ENCODE data around the gene AMIGO2.

Gene AMIGO2

DNA sequence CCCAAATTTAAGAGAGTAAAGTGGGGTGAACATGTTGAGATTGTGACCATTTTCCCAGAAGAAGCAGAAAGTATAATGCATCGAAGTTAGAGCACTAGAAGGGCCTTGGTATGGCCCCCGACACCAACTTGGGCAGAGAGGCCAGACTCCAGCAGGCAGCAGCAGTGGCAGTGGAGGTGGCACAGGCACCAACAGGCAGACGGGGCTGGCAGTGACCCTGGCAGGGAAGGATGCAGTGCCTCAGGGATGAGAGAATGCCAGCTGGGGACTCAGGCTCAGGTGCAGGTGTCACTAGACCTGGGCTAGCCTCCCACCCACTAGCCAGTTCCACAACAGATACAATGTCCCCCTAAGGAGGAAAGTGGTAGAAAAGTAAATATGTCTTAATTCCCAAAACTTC, 27.7 kb upstream of the AMIGO2 start:
- Mint-ChIP-seq H3K9me3 (no peaks in the 10 kb centered on the region), H3K4me3 (no peak overlapping the region), H3K27ac (peak overlapping the region; percentile 64), H3K4me1 (peaks cover 20% of the 10 kb centered on the region), H3K36me3 (no peaks in the 10 kb centered on the region)
- DNase-seq (ENCODE audit: low spot score in 2 of 2) (no peak), ATAC-seq (no peak)

DNA sequence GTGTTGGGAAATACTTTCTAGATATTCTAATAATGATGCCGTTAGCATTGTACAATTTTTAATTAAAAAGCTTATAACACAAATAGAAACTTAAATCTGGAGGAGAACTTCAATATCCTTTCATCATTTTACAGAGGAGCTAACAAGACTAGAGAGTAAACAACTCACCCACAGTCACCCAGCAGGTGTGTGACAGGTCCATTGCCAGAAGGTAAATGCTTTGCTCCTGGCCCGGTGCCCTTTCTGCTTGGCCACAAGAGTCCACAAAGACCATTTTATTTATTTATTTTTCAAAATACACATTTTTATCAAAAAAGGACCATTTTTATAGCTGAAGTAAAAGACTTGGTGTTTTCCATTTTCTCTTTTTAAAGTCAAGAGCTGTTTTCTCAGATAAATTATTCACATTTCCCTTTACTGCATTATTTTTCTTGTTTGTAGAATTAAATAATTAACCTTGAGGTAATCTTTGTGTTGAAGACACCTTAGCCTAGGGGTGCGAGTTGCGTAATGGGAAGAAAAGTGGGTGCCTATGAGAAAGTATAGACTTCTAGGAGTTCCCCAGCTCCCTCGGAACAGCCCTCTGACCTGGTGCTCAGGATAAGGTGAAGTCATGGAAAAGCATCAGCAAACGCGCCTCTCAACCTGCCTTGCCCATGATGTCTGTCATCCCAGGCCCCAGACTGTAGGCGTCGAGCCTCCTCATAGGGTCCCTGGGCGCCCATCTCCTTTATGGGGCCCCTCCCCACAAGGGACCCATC, 26.3 kb upstream of the AMIGO2 start:
- H3K36me3 Mint-ChIP-seq, result no peaks in the 10 kb centered on the region
- H3K9me3 Mint-ChIP-seq, result no peaks in the 10 kb centered on the region
- peaks cover 6% of the 10 kb centered on the region for H3K4me1 Mint-ChIP-seq
- DNase-seq (ENCODE audit: low spot score in 2 of 2) (no peak), ATAC-seq (no peak)
- H3K27ac Mint-ChIP-seq, result no peak overlapping the region
- H3K4me3 Mint-ChIP-seq, result no peak overlapping the region

DNA sequence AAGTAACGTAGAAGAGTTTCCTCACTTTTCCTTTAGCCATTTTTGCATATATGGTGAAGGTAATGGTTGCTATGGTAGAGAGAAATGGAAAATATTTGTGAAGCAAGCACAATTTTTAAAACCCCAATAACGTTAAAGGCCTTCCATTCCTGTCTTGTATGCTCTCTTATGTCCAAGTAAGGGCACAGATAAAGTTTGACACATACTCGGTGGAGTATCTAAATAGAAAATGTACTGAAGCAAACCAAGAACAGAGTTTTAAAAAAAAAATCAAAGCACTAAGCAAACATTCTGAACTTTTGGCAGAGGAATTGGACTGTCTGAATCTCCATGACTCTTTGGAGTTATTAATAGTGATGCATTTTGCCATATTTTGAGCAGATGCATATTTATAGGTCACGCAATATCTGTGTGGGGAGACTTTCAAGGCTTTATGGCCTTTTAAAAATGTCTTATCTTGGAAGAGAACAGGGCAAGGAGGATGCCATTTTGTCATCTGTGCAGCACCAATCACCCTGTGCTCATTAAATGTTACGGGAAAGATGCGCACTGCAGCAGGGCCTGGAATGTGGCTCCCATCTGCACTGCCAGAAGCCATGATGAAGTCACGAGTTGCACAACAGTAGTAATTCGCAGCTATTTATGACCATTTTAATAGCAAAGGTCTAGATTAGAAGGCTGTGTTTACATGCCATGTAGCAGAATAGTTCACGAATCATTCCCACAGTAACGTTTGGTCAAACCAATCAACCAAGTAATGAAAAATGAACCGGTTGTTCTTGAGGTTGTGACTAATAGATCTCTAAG, 23.3 kb upstream of the AMIGO2 start:
- Mint-ChIP-seq H3K27ac (no peak overlapping the region), H3K9me3 (no peaks in the 10 kb centered on the region)
- ATAC-seq, result no peak

DNA sequence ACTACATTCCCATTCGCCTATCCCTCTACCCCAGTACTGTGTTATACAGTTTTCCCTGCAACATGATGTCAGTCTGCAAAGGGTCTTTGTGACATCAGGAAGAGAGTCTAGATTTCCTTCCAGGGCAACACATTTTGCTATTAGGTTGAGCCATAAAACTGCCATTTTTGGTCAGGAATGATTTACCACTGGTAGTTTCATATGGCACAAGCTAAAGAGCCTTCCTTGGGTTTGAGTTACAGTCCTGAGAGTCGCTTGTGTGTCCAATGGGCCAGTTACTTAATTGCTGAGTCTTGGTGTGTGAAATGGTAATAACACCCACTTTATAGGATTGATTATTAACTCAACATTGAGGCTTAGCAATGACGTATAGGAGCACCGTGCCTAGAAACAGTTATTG, 22.6 kb upstream of the AMIGO2 start:
- H3K4me3 Mint-ChIP-seq, result no peak overlapping the region
- ATAC-seq (no peak), DNase-seq (ENCODE audit: low spot score in 2 of 2) (no peak)
- H3K9me3 Mint-ChIP-seq, result no peaks in the 10 kb centered on the region
- no peak overlapping the region for H3K27ac Mint-ChIP-seq
- no peaks in the 10 kb centered on the region for H3K36me3 Mint-ChIP-seq
- peaks cover 4% of the 10 kb centered on the region for H3K4me1 Mint-ChIP-seq

More for the DNA sequence above, 23.3 kb upstream of the AMIGO2 start:
- no peak for DNase-seq (ENCODE audit: low spot score in 2 of 2)
- Mint-ChIP-seq H3K36me3 (no peaks in the 10 kb centered on the region), H3K4me1 (peaks cover 5% of the 10 kb centered on the region), H3K4me3 (no peak overlapping the region)

DNA sequence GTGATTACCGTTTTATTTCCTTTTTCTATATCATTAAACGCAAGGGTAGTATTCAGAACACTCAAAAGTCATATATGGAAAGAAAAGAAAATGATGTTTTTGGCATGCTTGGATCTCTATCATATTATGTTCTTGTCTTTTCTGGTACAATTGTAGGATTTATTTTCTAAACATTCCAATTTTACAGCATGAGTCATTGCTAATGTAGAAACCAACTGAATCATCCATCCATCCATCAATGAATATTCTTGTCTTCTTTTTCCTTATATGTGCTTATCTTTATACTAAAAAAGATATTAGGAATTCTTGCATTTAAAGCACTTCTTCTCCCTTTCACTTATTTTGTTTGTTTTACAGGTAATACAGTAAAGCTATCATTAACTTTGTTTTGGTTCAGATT, 20.4 kb upstream of the AMIGO2 start:
- H3K9me3 Mint-ChIP-seq, result no peaks in the 10 kb centered on the region
- no peaks in the 10 kb centered on the region for H3K36me3 Mint-ChIP-seq
- H3K4me1 Mint-ChIP-seq, result peaks cover 5% of the 10 kb centered on the region
- no peak for ATAC-seq
- DNase-seq (ENCODE audit: low spot score in 2 of 2), result no peak
- no peak overlapping the region for H3K4me3 Mint-ChIP-seq
- H3K27ac Mint-ChIP-seq, result no peak overlapping the region

DNA sequence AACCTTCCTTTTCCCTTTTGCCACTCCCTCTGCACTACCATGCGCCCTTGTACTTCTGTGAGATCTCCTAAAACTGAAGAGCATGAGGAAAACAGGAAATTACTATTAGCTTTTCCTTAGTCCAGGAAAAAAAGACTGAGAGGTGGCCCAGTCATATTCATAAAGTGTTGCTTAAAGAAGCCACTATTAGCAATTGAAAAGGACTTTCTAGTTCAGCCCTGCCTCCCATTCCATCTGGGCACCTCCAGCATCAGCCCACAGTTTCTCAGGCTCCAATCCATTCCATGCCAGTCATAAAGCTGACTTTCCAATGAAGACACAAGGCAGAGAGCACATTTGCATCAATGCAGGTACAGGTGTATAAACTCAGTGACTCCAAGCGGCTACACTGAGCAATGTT, 19.9 kb upstream of the AMIGO2 start:
- ATAC-seq (no peak), DNase-seq (ENCODE audit: low spot score in 2 of 2) (no peak)
- Mint-ChIP-seq H3K4me1 (peaks cover 10% of the 10 kb centered on the region), H3K27ac (no peak overlapping the region), H3K36me3 (no peaks in the 10 kb centered on the region), H3K9me3 (no peaks in the 10 kb centered on the region), H3K4me3 (no peak overlapping the region)

DNA sequence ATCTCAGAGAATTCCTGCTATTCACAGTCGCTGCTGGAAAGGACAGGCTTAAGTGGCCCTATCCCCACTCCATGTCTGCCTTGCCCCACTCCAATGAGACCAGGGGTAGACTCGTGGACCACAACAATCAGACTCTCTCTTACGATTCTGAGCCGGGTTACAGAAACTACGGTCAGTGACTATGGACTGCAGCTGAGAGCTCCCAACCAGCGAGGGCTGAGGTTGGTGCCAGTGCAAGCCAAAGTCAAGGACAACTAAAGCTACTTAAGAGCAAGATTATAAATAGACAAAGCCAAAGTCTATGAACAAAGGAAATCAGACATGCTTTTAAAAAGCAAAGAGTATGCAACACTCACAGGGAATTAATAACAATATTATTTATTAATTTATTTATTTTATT, 18.3 kb upstream of the AMIGO2 start:
- H3K27ac Mint-ChIP-seq, result no peak overlapping the region

DNA sequence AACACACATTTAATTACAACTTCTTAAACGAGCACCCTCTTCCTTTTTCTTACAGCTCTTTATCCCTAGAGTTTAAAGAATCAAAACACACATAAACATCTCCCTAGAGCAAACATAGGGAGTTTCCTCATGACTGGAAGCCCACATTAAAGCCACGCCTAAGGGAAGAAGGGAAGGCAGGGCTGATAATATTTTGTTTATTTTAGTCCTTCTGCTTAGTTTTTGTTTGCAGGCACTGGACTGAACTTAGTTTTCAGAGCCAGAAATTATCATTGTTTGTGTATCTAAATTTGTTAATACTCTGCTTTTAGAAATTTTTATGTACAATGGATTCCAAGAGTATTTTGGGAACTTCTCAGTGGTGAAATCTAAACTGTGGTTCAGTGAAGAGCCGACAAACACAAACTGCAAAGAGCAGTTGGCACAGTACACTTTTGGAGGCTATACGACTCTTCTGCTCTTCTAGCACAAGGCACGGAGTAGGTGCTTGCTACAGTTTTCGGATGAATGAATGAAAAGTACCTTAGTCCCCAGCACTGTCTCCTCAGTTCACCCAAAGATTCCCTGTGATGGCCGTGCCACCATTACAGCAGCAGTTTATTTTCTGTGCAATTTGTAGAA, 17.6 kb upstream of the AMIGO2 start:
- peaks cover 12% of the 10 kb centered on the region for H3K4me1 Mint-ChIP-seq
- no peak for ATAC-seq
- no peak overlapping the region for H3K27ac Mint-ChIP-seq
- no peak overlapping the region for H3K4me3 Mint-ChIP-seq
- H3K9me3 Mint-ChIP-seq, result no peaks in the 10 kb centered on the region
- H3K36me3 Mint-ChIP-seq, result no peaks in the 10 kb centered on the region
- DNase-seq (ENCODE audit: low spot score in 2 of 2), result no peak

More for the DNA sequence above, 18.3 kb upstream of the AMIGO2 start:
- H3K36me3 Mint-ChIP-seq, result no peaks in the 10 kb centered on the region
- no peak overlapping the region for H3K4me3 Mint-ChIP-seq
- no peaks in the 10 kb centered on the region for H3K9me3 Mint-ChIP-seq
- DNase-seq (ENCODE audit: low spot score in 2 of 2), result no peak
- peaks cover 12% of the 10 kb centered on the region for H3K4me1 Mint-ChIP-seq
- no peak for ATAC-seq

DNA sequence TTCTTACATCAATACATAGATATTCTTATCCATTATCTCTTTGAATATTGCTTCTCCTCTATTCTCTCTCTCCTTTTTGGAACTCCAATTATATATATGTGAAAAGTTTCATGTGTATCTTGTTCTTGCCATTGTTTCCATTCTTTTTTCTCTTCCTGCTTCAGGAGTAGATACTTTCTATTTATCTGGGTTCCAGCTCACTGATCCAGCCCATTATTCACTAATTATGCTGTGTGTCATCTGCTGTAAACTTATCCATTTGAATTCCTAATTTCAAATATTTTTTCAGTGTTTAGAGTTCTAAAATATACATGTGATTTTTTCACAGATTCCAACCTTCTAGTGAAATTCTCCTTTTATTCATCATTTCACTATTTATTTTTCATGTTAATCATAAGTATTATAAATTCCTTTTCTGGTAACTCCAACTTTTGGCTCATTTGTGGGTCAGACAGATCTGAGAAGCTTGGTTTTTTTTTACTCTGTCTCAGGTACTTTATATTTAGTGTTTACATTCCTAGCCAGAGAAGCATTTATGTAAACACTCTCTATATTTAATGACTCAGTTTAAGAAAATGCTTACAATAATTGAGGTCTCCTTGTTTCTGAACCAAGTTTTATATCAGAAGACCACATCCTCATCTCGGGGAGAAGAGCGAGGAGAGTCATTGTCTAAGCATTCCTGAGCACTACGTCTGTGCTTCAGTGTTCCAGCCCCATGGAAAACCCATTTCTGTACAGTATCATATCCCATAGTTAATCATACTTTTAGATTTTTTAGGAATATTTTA, 15.9 kb upstream of the AMIGO2 start:
- no peaks in the 10 kb centered on the region for H3K36me3 Mint-ChIP-seq
- DNase-seq (ENCODE audit: low spot score in 2 of 2), result no peak
- no peak for ATAC-seq
- H3K9me3 Mint-ChIP-seq, result peaks cover 4% of the 10 kb centered on the region
- no peak overlapping the region for H3K4me3 Mint-ChIP-seq
- H3K4me1 Mint-ChIP-seq, result peaks cover 12% of the 10 kb centered on the region
- H3K27ac Mint-ChIP-seq, result no peak overlapping the region

DNA sequence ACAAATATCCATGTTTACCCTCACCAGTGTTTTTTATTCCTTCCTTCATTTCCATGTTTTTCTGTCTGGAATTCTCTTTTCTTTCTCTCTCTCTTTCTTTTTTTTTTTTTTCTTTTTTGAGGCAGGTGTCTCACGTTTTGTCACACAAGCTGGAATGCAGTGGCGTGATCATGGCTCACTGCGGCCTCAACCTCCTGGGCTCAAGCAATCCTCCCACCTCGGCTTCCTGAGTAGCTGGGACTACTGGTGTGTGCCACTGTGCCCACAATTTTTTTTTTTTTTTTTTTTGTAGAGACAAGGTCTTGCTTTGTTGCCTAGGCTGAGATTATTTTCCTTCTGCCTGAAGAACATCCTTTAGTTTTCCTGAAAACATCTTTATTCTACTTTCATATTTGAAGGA, 15.0 kb upstream of the AMIGO2 start:
- no peak overlapping the region for H3K4me3 Mint-ChIP-seq
- DNase-seq (ENCODE audit: low spot score in 2 of 2) (no peak), ATAC-seq (no peak)
- peaks cover 12% of the 10 kb centered on the region for H3K4me1 Mint-ChIP-seq
- H3K27ac Mint-ChIP-seq, result no peak overlapping the region
- H3K36me3 Mint-ChIP-seq, result no peaks in the 10 kb centered on the region
- peaks cover 4% of the 10 kb centered on the region for H3K9me3 Mint-ChIP-seq

DNA sequence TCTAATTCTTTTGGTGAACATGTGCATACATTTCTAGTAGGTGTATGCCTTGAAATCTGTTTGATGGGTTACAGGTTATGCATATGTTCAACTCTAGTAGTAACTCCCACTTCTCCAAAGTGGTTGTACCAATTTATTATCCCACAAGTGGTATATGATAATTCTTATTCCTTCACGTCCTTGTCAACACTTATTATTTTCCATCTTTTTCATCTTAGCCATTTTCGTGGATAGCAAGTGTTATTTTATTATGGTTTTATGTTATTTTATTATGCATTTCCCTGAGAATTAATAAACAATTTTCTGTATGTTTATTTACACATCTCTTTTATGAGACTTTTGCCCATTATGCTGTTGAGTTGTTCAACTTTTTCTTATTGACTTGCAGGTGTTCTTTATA, 11.2 kb upstream of the AMIGO2 start:
- Mint-ChIP-seq H3K9me3 (peaks cover 4% of the 10 kb centered on the region), H3K36me3 (no peaks in the 10 kb centered on the region), H3K27ac (no peak overlapping the region), H3K4me1 (peaks cover 12% of the 10 kb centered on the region), H3K4me3 (no peak overlapping the region)
- DNase-seq (ENCODE audit: low spot score in 2 of 2), result no peak
- ATAC-seq, result no peak

DNA sequence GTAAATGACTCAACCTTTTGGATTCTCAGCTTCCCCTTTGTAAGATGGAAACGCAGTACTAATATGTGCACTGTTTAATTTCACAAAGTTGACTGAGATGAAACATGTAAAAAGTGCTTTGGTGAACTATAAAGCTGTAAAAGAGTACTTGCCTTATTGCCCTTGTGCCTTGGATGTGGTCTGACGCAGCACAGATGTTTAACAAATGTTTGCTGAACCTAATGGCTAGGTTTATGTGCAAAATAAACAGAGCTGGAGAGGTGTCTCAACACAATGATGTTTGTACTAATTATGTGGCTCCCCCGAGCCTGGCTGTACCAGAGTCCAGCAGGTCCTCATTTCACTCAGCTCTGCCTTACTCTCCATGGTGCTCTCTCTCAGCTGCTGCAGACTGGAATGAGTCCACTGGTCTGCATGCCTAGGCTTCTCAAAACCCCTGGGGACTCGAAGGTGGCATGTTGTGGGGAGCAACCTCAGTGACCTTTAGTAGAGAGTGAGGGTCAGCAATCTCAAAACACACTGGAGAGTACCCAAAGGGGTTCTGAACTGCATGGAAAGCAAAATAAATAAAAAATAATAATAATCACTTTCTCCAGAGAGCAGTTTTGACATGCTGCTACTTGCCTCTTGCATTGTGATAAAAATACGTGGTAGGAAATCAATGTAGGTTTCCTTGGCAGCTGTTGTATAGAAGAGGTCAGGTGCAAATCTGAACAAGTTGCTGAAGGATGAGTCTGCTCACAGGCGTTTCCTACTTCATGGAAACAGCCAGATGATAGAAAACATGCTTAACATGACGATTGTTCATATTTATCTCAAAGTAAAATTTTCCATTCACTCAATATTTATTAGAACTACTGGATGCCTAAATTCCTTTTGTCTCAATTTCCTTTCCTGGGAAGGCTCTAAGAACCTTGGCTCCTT, 8.5 kb upstream of the AMIGO2 start:
- Mint-ChIP-seq H3K4me3 (no peak overlapping the region), H3K4me1 (peaks cover 28% of the 10 kb centered on the region), H3K36me3 (no peaks in the 10 kb centered on the region), H3K27ac (no peak overlapping the region), H3K9me3 (peaks cover 4% of the 10 kb centered on the region)
- ATAC-seq, result no peak
- DNase-seq (ENCODE audit: low spot score in 2 of 2), result no peak

DNA sequence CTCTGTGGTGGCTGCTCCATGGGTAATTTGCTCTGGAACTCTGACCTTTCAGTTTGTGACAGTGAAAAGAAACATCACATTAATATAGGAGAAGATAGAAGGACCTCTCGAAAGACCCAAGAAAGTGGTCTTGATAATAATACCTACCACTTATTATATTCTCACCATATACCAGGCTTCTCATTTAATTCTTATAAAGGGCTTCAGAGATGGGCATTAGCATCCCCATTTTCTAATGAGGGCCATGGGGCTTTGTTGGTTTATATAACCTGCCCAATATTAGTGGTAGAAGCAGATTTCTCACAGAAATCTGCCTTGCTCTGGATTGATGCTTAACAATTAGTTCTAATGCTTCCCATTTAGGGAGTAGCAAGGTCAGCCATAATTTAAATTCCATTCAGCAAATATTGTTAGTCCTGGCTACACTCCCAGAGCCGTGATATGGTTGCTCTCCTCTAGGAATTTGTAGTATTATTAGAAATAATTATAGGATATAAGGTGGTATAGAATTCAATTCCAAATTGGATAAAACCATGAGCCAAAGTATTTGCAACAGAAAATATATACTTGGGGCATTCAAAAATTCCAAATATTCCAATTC, 7.4 kb upstream of the AMIGO2 start:
- DNase-seq (ENCODE audit: low spot score in 2 of 2) (no peak), ATAC-seq (no peak)
- Mint-ChIP-seq H3K36me3 (no peaks in the 10 kb centered on the region), H3K27ac (no peak overlapping the region), H3K9me3 (peaks cover 4% of the 10 kb centered on the region), H3K4me3 (no peak overlapping the region), H3K4me1 (peaks cover 38% of the 10 kb centered on the region)

DNA sequence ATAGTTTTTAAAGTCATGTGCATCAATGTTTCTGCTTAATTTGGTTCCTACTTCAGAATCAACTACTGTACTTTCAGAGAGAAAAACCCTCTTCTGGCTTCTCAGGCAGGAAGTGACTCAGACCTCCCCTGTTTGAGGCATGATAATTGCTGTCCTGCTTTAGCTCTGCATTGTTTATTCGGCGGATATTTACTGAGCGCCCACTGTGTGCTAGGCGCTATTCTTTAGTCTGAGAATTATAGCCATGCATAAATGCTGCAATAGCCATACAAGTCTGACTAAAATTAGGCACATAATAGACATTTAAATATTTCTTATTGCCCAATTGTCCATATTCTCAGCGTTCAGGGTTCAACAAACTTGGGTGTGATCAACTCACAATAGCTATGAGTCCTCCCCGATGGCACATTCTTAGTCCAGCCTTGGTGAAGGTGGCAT, 6.1 kb upstream of the AMIGO2 start:
- ATAC-seq (peak; percentile 94), DNase-seq (ENCODE audit: low spot score in 2 of 2) (no peak)
- peak overlapping the region; percentile 38 for H3K27ac Mint-ChIP-seq

More for the DNA sequence above, 6.1 kb upstream of the AMIGO2 start:
- Mint-ChIP-seq H3K36me3 (peaks cover 5% of the 10 kb centered on the region), H3K4me3 (peak overlapping the region; percentile 52), H3K9me3 (peaks cover under 1% of the 10 kb centered on the region), H3K4me1 (peaks cover 52% of the 10 kb centered on the region)
